GM23338 (cell line): ENCODE data around the gene PSMD11. TPM values are rescaled to one million over a fixed set of nuclear protein-coding genes. Genes with fewer than 3 reads are reported as not detected.

ENCODE experiments used
- ATAC-seq: fragments of 200-7000 bp; cut with Tn5 transposase; 3 replicates; pipeline ENCODE4 v1.9.1; 2020
- DNase-seq: peaks from one replicate; pipeline ENCODE4 v3.0.0-alpha.2; 2015; ENCODE audit warnings: low spot score
- H2AFZ ChIP-seq: fragments of 200-600 bp; sonication (generic); 2 replicates; pipeline ENCODE4 v1.8.0; 2016; ENCODE audit warnings: antibody characterized with exemption, mild to moderate bottlenecking, moderate library complexity
- H3F3A ChIP-seq: fragments of 200-600 bp; sonication (generic); replicated peaks from 2 replicates; pipeline ENCODE4 v1.8.0; 2017; ENCODE audit warnings: antibody characterized with exemption, mixed run types, low read depth
- H3K27ac ChIP-seq: fragments of 200-600 bp; sonication (generic); 2 replicates; pipeline ENCODE4 v1.6.1; 2016; ENCODE audit warnings: low read depth
- H3K27me3 ChIP-seq: fragments of 200-600 bp; sonication (generic); 2 replicates; pipeline ENCODE4 v1.8.0; 2016; ENCODE audit warnings: mild to moderate bottlenecking, mixed run types, moderate library complexity; ENCODE audit not compliant: insufficient read depth
- H3K36me3 ChIP-seq: fragments of 200-600 bp; sonication (generic); 2 replicates; pipeline ENCODE4 v1.8.0; 2016; ENCODE audit warnings: mild to moderate bottlenecking; ENCODE audit not compliant: insufficient read depth
- H3K4me1 ChIP-seq: fragments of 200-600 bp; sonication (generic); 2 replicates; pipeline ENCODE4 v1.8.0; 2016; ENCODE audit warnings: mild to moderate bottlenecking, moderate library complexity; ENCODE audit not compliant: insufficient read depth
- H3K4me2 ChIP-seq: fragments of 200-600 bp; sonication (generic); 2 replicates; pipeline ENCODE4 v1.7.1; 2017; ENCODE audit warnings: mixed run types
- H3K4me3 ChIP-seq: fragments of 200-600 bp; sonication (generic); 2 replicates; pipeline ENCODE4 v1.6.1; 2016; ENCODE audit warnings: mixed run types
- H3K79me2 ChIP-seq: fragments of 200-600 bp; sonication (generic); replicated peaks from 2 replicates; pipeline ENCODE4 v1.8.0; 2017; ENCODE audit warnings: mild to moderate bottlenecking; ENCODE audit not compliant: insufficient read depth
- H3K9me2 ChIP-seq: fragments of 200-600 bp; sonication (generic); 2 replicates; pipeline ENCODE4 v1.8.0; 2017; ENCODE audit not compliant: insufficient read depth
- H4K20me1 ChIP-seq: fragments of 200-600 bp; sonication (generic); replicated peaks from 2 replicates; pipeline ENCODE4 v1.8.0; 2017; ENCODE audit warnings: mild to moderate bottlenecking; ENCODE audit not compliant: insufficient read depth
- H3K27ac Mint-ChIP-seq: 2 replicates; pipeline ENCODE4 v1.8.0; 2020; ENCODE audit warnings: inconsistent platforms, mild to moderate bottlenecking, moderate library complexity, mixed read lengths
- H3K27me3 Mint-ChIP-seq: 3 replicates; pipeline ENCODE4 v1.8.0; 2022; ENCODE audit warnings: low read depth, mild to moderate bottlenecking, moderate library complexity, mixed read lengths, inconsistent platforms; ENCODE audit not compliant: insufficient read depth, poor library complexity
- H3K36me3 Mint-ChIP-seq: 3 replicates; pipeline ENCODE4 v1.8.0; 2021; ENCODE audit warnings: low read depth, mild to moderate bottlenecking, inconsistent platforms, moderate library complexity, mixed read lengths
- H3K4me1 Mint-ChIP-seq: 3 replicates; pipeline ENCODE4 v1.8.0; 2020; ENCODE audit warnings: mild to moderate bottlenecking, inconsistent platforms, mixed read lengths
- H3K4me3 Mint-ChIP-seq: 3 replicates; pipeline ENCODE4 v1.8.0; 2021; ENCODE audit warnings: moderate library complexity, mild to moderate bottlenecking, inconsistent platforms, mixed read lengths
- H3K9me3 Mint-ChIP-seq: 3 replicates; pipeline ENCODE4 v1.8.0; 2020; ENCODE audit warnings: moderate library complexity, mild to moderate bottlenecking, inconsistent platforms, mixed read lengths
- CTCF ChIP-seq, 2 experiments: fragments of 200-600 bp in 1 of 2; sonication (generic) in 1 of 2; conservative IDR thresholded peaks; 2 replicates each; pipeline versions ENCODE4 v1.5.1 to v1.6.1; 2016 to 2017; ENCODE audit warnings: antibody characterized with exemption in 2 of 2, low read depth in 2 of 2, mild to moderate bottlenecking in 2 of 2, moderate library complexity in 1 of 2
- EZH2 ChIP-seq: fragments of 200-600 bp; sonication (generic); IDR thresholded peaks from one replicate; pipeline ENCODE4 v1.8.0; 2017; ENCODE audit warnings: antibody characterized with exemption, mild to moderate bottlenecking, low read depth; ENCODE audit not compliant: unreplicated experiment
- EZH2phosphoT487 ChIP-seq: fragments of 200-600 bp; sonication (generic); IDR thresholded peaks from one replicate; pipeline ENCODE4 v1.8.1; 2018; ENCODE audit warnings: antibody characterized with exemption; ENCODE audit not compliant: unreplicated experiment
- JUNB ChIP-seq: IDR thresholded peaks from one replicate; pipeline ENCODE4 v1.6.1; 2016; ENCODE audit warnings: antibody characterized with exemption; ENCODE audit not compliant: unreplicated experiment
- NANOG ChIP-seq: IDR thresholded peaks from 2 replicates; pipeline ENCODE4 v1.6.1; 2016; ENCODE audit warnings: antibody characterized with exemption, borderline replicate concordance
- POLR2AphosphoS5 ChIP-seq: IDR thresholded peaks from 2 replicates; pipeline ENCODE4 v1.6.1; 2016; ENCODE audit warnings: antibody characterized with exemption, low read depth
- STAT1 ChIP-seq: IDR thresholded peaks from one replicate; pipeline ENCODE4 v1.6.1; 2016; ENCODE audit warnings: antibody characterized with exemption; ENCODE audit not compliant: unreplicated experiment
- ZNF114 ChIP-seq: fragments of 250-450 bp; sonication (Bioruptor Pico); IDR thresholded peaks from 2 replicates; pipeline ENCODE4 v1.5.0; 2020; ENCODE audit warnings: mild to moderate bottlenecking, moderate library complexity
- ZNF331 ChIP-seq: fragments of 250-450 bp; sonication (Bioruptor Pico); IDR thresholded peaks from 2 replicates; pipeline ENCODE4 v1.5.0; 2020; ENCODE audit warnings: low read depth, mild to moderate bottlenecking, moderate library complexity
- polyA plus RNA-seq: library from polyadenylated mRNA; unstranded; fragments of >200 nt; fragmentation: Nextera tagmentation; extraction: Ambion mirVana; gene quantifications from 2 replicates; pipeline ENCODE4 v1.2.1, GENCODE V29; 2016
- total RNA-seq: library from RNA; depleted of rRNA; stranded (reverse); fragments of >200 nt; shearing (Covaris generic); gene quantifications from 2 replicates; pipeline ENCODE4 v1.2.3, GENCODE V29; 2014
- TF ChIP-seq, protein P1 (sequence below): IDR thresholded peaks from one replicate; pipeline ENCODE4 v1.6.1; 2018; ENCODE audit warnings: antibody characterized with exemption; ENCODE audit not compliant: unreplicated experiment

PSMD11 gene
- total and polyA plus RNA-seq, 2 experiments from 2014 or later = 180 to 360 TPM

GRCh38 chr17:32453370-32453769, 9.1 kb downstream of the PSMD11 start (continued):
- TF ChIP-seq, protein P1, sequence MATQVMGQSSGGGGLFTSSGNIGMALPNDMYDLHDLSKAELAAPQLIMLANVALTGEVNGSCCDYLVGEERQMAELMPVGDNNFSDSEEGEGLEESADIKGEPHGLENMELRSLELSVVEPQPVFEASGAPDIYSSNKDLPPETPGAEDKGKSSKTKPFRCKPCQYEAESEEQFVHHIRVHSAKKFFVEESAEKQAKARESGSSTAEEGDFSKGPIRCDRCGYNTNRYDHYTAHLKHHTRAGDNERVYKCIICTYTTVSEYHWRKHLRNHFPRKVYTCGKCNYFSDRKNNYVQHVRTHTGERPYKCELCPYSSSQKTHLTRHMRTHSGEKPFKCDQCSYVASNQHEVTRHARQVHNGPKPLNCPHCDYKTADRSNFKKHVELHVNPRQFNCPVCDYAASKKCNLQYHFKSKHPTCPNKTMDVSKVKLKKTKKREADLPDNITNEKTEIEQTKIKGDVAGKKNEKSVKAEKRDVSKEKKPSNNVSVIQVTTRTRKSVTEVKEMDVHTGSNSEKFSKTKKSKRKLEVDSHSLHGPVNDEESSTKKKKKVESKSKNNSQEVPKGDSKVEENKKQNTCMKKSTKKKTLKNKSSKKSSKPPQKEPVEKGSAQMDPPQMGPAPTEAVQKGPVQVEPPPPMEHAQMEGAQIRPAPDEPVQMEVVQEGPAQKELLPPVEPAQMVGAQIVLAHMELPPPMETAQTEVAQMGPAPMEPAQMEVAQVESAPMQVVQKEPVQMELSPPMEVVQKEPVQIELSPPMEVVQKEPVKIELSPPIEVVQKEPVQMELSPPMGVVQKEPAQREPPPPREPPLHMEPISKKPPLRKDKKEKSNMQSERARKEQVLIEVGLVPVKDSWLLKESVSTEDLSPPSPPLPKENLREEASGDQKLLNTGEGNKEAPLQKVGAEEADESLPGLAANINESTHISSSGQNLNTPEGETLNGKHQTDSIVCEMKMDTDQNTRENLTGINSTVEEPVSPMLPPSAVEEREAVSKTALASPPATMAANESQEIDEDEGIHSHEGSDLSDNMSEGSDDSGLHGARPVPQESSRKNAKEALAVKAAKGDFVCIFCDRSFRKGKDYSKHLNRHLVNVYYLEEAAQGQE = no peak
- TF ChIP-seq STAT1 (no peak), ZNF114 (no peak), CTCF (conservative IDR thresholded peaks at IDR 0.05; ENCODE audit: low read depth in 2 of 2) (no peak), ZNF331 (CRISPR knock-in tag) (no peak), EZH2 (no peak), NANOG (no peak), POLR2AphosphoS5 (no peak)

- H3K36me3 Mint-ChIP-seq = peaks cover 90% of the 10 kb centered on the region
- Histone ChIP-seq H3K36me3 (peaks cover 52% of the 10 kb centered on the region), H3K27me3 (no peaks in the 10 kb centered on the region), H3K4me1 (no peaks in the 10 kb centered on the region), H3K9me2 (no peaks in the 10 kb centered on the region), H2AFZ (no peak overlapping the region), H3K4me3 (no peak overlapping the region), H3K27ac (no peak overlapping the region), H4K20me1 (peaks cover 63% of the 10 kb centered on the region), H3K79me2 (peaks cover 90% of the 10 kb centered on the region), H3K4me2 (no peak overlapping the region), H3F3A (peaks cover 21% of the 10 kb centered on the region)
- no peak overlapping the region for H3K4me3 Mint-ChIP-seq
- no peaks in the 10 kb centered on the region for H3K27me3 Mint-ChIP-seq
- no peak overlapping the region for H3K27ac Mint-ChIP-seq
- no peaks in the 10 kb centered on the region for H3K9me3 Mint-ChIP-seq
- no peak for DNase-seq
- peaks cover 3% of the 10 kb centered on the region; the same call in 1 of the 3 replicates for H3K4me1 Mint-ChIP-seq
- no peak for ATAC-seq
- TF ChIP-seq JUNB (no peak), ZNF331 (CRISPR knock-in tag) (no peak), STAT1 (no peak), EZH2phosphoT487 (no peak), EZH2 (no peak)
- TF ChIP-seq, protein P1 = no peak
Measured at GRCh38 chr17:32458371-32458770, 14.1 kb downstream of the PSMD11 start.
